Measurements from ENCODE around the gene LCE4A.
"Not testable (repeated sequence)": the region's sequence is repeated elsewhere in the genome, so short reads cannot be mapped to it uniquely, and the experiment has no call there.

Gene LCE4A

DNA sequence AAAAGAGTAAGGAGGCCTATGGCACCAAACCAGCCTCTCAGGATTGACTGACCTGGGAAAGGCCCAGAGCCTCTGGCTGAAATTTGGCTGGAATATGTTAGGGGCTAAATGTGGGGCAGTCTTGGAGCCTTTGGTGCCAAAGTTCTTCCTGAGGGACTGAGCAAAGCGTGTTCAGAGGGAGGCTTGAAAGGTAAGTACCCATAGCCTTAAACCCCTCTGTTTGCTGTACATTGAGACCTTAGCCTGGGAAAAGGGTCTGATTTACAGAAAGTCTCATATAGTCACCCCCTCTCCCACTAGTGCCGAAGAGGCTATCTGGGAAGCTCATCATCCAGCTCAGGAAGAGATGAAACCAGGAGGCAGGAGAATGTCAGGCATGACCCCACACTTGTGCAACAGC is at the start of gene LCE4A:
Gene LCE4A (plus strand): TSS at position 301 of the 400 bp plus-strand sequence. CDS start 916 bp downstream, outside the sequence.
- no peak for DNase-seq

- no peak for DNase-seq
These were observed 49.3 kb upstream of the LCE4A start for GRCh38 chr1:152658649-152659048.

- DNase-seq = no peak
These were observed 44.9 kb upstream of the LCE4A start, which contains the start of gene LCE2D for GRCh38 chr1:152663098-152663497. TSS of gene LCE2D (plus strand) at chr1:152663380. CDS start at chr1:152664106, 726 bp downstream.

DNA sequence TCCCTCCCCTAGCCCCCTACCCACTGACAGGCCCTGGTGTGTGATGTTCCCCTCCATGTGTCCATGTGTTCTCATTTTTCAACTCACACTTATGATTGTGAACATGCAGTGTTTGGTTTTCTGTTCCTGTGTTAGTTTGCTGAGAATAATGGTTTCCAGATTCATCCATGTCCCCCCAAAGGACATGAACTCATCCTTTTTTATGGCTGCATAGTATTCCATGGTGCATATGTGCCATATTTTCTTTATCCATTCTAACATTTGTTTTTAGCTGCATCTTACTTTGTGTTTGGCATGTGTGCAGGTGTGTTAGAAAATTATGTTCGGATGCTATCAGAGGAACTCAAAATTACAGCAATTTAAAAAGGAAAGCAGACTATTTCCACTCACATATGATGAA is 41.8 kb upstream of the LCE4A start:
- not testable (repeated sequence) for DNase-seq

DNA sequence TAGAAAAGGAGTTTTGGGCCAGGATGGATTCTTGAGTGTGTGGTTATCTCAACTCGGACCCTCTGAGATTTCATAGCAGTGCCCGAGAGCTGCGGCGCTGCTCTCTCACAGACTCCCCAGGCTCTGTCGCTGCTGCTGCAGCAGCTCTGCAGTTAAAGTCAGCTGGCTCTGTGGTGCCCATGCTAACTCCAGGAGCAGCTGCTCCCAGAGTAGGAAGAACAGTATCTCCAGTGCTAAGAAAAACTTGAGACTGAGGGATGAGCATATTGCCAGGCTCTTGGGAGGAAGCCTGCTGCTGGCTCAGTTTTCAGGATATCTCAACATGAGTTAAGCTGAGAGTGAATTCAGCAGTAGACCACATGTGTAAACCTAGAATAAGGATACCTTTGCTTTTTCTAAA is 40.3 kb upstream of the LCE4A start:
- DNase-seq = no peak

DNA sequence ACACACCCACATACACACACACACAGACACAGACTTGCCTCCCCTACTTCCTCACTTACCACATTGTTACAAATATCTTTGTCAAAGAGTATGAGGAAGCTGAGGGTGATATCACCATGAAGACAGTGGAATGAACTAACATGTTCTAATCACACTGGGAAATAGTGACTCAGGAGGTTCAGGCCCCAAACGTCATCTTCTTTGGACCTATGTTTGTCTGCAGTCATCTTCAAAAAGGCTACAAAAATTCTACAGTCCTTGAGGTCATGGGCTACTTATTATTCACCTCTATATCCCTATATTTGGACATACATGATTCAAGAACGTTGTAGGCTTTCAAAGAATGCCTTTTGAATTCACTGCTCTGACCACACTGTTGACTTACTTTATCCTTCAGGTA is 34.9 kb upstream of the LCE4A start:
- no peak for DNase-seq

DNA sequence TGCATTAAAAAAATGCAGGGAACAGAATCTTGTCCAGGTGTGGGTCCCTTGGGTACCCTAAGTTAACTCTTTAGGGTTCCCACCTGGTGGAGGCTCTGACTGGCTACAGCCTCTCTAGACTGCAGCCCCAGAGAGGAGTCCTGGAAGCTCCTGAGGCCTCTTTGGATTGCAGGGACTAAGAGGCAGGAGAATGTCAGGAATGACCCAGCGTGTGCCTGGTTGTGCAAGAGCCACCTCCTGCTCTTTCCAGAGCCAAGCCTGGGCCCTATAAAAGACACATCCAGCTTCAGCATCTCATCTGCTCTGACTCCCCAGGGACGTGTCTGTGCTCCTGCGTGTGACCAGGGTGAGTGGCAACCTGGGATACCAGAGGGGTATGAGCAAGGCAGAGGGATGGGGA is 33.0 kb upstream of the LCE4A start, which contains the start of gene LCE2C:
Gene LCE2C (plus strand): TSS at position 297 of the 400 bp plus-strand sequence. CDS start 737 bp downstream, outside the sequence.
- DNase-seq = not testable (repeated sequence)

GRCh38 chr1:152679459-152679858 is 28.5 kb upstream of the LCE4A start:
- DNase-seq = no peak

DNA sequence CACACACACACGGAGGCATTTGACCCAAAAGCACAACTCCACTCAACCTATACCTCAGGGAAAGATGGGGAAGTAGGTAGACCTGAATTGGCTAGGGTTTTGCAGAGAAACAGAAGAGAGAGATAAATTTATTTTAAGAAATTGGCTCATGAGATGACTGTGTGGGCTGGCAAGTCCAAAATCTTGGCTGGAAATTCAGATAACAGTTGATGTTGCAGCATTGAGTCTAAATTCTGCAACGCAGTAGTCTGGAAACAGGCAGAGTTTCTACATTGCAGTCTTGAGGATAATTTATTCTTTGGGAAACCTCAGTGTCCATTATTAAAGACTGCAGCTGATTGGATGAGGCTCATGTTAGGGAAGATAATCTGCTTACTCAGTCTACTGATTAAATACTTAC is 26.3 kb upstream of the LCE4A start:
- DNase-seq = no peak

DNA sequence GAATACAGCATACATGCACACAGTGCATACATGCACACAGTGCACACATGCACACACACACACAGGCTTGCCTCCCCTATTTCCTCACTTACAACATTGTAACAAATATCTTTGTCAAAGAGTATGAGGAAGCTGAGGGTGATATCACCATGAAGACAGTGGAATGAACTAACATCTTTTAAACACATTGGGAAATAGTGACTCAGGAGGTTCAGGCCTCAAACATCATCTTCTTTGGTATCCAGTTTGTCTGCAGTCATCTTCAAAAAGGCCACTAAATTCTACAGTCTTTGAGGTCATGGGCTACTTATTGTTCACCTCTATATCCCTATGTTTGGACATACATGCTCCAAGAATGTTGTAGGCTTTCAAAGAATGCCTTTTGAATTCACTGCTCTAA is 24.1 kb upstream of the LCE4A start:
- no peak for DNase-seq

GRCh38 chr1:152685823-152686222 is 22.1 kb upstream of the LCE4A start, which contains the start of gene LCE2B:
TSS of gene LCE2B (plus strand) at chr1:152686123. CDS start at chr1:152686844, 721 bp downstream.
- not testable (repeated sequence) for DNase-seq

GRCh38 chr1:152697701-152698600 is 10.0 kb upstream of the LCE4A start, which contains the start of gene LCE2A:
TSS of gene LCE2A (plus strand) at chr1:152698345. CDS start at chr1:152698902, 557 bp downstream.
- no peak for DNase-seq

- DNase-seq = no peak
These were observed 8.2 kb upstream of the LCE4A start for GRCh38 chr1:152699746-152700145.

GRCh38 chr1:152718238-152718637 is 10.3 kb downstream of the LCE4A start:
- DNase-seq = no peak

DNA sequence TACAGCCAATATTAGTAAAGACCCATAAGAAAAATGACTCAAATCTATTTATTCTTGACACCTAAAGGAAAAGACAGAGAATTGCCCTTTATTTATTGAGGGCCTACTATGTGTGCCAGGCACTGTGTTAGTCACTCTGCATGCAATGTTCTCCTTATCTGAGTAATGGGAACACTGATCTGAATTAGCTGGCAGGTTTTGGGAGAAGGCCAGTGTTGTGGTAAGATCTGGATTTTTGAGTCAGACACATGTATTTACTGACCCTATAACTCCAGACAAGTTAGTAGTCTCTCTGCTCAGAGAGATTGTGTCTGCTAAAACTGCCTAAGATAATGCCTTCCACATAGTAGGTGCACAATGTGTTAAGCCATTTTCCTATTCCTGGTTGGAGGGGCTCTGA is 17.3 kb downstream of the LCE4A start:
- no peak for DNase-seq

- DNase-seq = no peak
These were observed 21.0 kb downstream of the LCE4A start for GRCh38 chr1:152728986-152729385.

- no peak for DNase-seq
These were observed 27.7 kb downstream of the LCE4A start for GRCh38 chr1:152735648-152736047.

DNA sequence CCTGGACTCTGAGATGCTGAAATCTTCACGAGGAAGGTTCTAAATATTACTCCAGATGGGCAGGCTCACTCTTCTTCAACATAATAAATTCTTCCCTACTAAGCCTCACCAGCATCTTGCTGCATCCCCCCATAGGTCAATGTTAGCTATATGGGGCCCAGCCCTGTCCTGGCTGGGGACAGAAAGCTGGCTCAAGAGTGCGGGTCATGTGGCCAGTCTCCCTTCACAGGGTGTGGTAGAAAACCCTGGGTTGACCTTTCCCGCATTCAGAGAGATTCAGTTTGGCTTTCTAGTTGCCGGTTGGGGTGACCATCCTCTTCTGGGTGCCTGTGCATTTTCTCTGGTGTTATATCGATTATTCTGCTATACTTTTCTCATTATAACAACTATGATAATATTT is 30.0 kb downstream of the LCE4A start:
- DNase-seq = no peak

DNA sequence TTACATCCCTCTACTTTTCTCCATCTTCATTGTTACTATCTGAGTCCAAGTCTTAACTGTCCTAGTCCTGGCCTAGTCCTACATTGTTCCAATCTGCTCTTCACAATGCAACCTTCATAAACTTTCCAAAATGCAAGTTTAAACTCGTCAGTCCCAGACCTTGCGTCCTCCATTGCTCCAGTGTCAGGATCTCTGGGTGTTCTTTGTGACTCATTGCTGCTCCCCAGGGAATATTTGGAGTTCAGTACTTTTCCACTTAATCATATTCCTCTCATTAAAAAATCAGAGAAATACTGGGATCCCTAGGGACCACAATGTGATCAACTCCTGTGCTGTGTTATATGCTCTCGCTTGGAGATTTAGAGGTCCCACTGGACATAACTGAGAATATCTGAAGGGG is 31.9 kb downstream of the LCE4A start:
- DNase-seq = no peak

DNA sequence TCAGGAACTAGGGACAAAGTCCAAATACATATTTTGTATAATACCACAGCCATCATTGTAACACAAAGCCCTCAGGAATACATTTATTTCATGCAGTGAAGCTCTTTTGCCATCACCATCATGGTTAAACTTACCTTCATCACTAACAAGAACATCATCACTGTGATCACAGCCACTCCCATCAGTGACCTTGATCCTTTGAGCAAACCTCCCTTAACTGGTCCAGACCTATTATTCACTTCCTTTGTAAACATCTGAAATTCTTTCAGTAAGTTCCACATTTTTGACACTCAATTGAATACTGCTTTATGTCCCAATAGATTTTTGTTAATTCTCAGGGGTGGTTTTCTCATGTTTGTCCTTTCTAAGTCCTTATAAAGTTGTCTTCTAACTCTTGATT is 33.7 kb downstream of the LCE4A start:
- no peak for DNase-seq

GRCh38 chr1:152743371-152744145 is 35.6 kb downstream of the LCE4A start:
- no peak for DNase-seq

DNA sequence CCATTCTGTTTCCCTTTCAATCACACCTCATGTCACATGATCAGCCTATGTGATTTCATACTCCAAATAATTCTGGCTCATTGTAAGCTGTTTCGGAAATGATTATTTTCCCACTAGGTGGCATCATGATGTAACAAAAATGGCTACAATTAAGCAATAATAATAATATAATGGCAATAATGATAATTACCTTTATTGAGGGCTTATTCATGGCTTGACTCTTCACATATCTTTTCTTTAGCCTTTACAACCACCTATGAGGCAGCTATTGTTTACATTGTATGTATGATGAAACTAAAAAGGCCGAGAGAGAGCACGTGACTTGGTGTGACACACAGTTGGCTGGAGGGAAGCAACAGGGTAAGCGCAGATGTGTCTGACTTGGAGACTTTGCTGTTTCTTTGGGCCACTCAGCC is 37.3 kb downstream of the LCE4A start:
- no peak for DNase-seq

GRCh38 chr1:152745765-152746444 is 37.9 kb downstream of the LCE4A start:
- no peak for DNase-seq

Measured in CD4-positive, alpha-beta T cell treated with Interleukin-12 subunit alpha and Interleukin-12 subunit beta, for 1 hour (primary cell).